GM23338 (cell line): ENCODE results near the gene RNF220.
A peak's percentile ranks its signal among the peaks of the same experiment; 100 is the strongest.

ENCODE experiments used
- CREB1 ChIP-seq: fragments of 250-450 bp; sonication (Bioruptor Pico); IDR thresholded peaks from 2 replicates; pipeline ENCODE4 v1.5.0; 2020; ENCODE audit warnings: low read depth, mild to moderate bottlenecking, moderate library complexity
- EZH2phosphoT487 ChIP-seq: fragments of 200-600 bp; sonication (generic); IDR thresholded peaks from one replicate; pipeline ENCODE4 v1.8.1; 2018; ENCODE audit warnings: antibody characterized with exemption; ENCODE audit not compliant: unreplicated experiment
- POLR2AphosphoS5 ChIP-seq: IDR thresholded peaks from 2 replicates; pipeline ENCODE4 v1.6.1; 2016; ENCODE audit warnings: antibody characterized with exemption, low read depth
- TF ChIP-seq, protein P1 (sequence below), 2 experiments: fragments of 200-600 bp in 1 of 2; sonication (generic) in 1 of 2; conservative IDR thresholded peaks; 2 replicates each; pipeline versions ENCODE4 v1.5.1 to v1.6.1; 2016 to 2017; ENCODE audit warnings: antibody characterized with exemption in 2 of 2, low read depth in 2 of 2, mild to moderate bottlenecking in 2 of 2, moderate library complexity in 1 of 2

DNA sequence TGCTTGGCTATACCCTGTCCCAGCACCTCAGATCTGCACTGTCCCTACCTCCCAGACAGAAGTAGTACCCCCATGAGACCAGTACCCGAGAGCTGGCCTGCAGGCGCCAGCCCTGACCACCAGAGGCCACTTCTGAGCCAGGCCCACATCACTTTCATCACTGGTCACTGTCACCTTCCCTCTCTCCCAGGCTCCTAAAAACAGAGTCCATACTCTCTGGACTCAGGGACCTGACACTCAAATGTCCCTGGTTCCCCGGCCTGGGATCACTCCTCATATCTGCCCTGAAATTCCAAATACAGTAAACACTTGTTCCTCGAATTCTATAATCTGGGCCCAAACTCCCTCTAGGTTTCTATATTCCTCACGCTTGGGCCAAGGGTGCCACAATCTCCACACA lies 250.6 kb downstream of the RNF220 start:
- TF ChIP-seq, protein P1, sequence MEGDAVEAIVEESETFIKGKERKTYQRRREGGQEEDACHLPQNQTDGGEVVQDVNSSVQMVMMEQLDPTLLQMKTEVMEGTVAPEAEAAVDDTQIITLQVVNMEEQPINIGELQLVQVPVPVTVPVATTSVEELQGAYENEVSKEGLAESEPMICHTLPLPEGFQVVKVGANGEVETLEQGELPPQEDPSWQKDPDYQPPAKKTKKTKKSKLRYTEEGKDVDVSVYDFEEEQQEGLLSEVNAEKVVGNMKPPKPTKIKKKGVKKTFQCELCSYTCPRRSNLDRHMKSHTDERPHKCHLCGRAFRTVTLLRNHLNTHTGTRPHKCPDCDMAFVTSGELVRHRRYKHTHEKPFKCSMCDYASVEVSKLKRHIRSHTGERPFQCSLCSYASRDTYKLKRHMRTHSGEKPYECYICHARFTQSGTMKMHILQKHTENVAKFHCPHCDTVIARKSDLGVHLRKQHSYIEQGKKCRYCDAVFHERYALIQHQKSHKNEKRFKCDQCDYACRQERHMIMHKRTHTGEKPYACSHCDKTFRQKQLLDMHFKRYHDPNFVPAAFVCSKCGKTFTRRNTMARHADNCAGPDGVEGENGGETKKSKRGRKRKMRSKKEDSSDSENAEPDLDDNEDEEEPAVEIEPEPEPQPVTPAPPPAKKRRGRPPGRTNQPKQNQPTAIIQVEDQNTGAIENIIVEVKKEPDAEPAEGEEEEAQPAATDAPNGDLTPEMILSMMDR (conservative IDR thresholded peaks at IDR 0.05; ENCODE audit: low read depth in 2 of 2), result peak; percentile 84 to 86
- TF ChIP-seq CREB1 (CRISPR knock-in tag) (no peak), EZH2phosphoT487 (no peak), POLR2AphosphoS5 (no peak)
